GM19463 (cell line): ENCODE measurements around the gene TRPM2.

Source experiments
- ATAC-seq: cut with Tn5 transposase; IDR thresholded peaks from one replicate; pipeline ENCODE4 v1.9.1; 2021; ENCODE audit warnings: mild to moderate bottlenecking, moderate library complexity; ENCODE audit not compliant: unreplicated experiment

The TRPM2 gene

GRCh38 chr21:44439211-44439600, 85.8 kb downstream of the TRPM2 start:
- ATAC-seq = no peak

GRCh38 chr21:44440241-44441040, 87.0 kb downstream of the TRPM2 start:
- ATAC-seq = no peak

- ATAC-seq = no peak
These were observed 87.6 kb downstream of the TRPM2 start for GRCh38 chr21:44441041-44441400.

- ATAC-seq = no peak
These were observed 88.3 kb downstream of the TRPM2 start for GRCh38 chr21:44441581-44442265.

GRCh38 chr21:44442266-44443125, 89.1 kb downstream of the TRPM2 start:
- no peak for ATAC-seq

- ATAC-seq = no peak
These were observed 90.0 kb downstream of the TRPM2 start for GRCh38 chr21:44443291-44443890.

- ATAC-seq = no peak
These were observed 90.5 kb downstream of the TRPM2 start for GRCh38 chr21:44443891-44444285.

- no peak for ATAC-seq
These were observed 91.0 kb downstream of the TRPM2 start for GRCh38 chr21:44444286-44444931.

- no peak for ATAC-seq
These were observed 91.9 kb downstream of the TRPM2 start for GRCh38 chr21:44445145-44445812.

GRCh38 chr21:44448651-44449131, 95.3 kb downstream of the TRPM2 start:
- ATAC-seq = no peak

GRCh38 chr21:44449473-44450363, 96.3 kb downstream of the TRPM2 start:
- ATAC-seq = no peak

- ATAC-seq = no peak
These were observed 97.0 kb downstream of the TRPM2 start for GRCh38 chr21:44450402-44450801.

GRCh38 chr21:44450999-44451398, 97.6 kb downstream of the TRPM2 start:
- no peak for ATAC-seq

GRCh38 chr21:44453120-44453519, 99.7 kb downstream of the TRPM2 start:
- no peak for ATAC-seq

GRCh38 chr21:44454058-44454457, 100.6 kb downstream of the TRPM2 start:
- ATAC-seq = no peak

- no peak for ATAC-seq
These were observed 101.5 kb downstream of the TRPM2 start, which contains the start of gene LRRC3 for GRCh38 chr21:44454747-44455523. Gene LRRC3, plus strand, starts transcription at chr21:44455510. Its CDS starts 1,135 bp downstream, at chr21:44456645.

GRCh38 chr21:44455524-44456213, 102.2 kb downstream of the TRPM2 start:
- no peak for ATAC-seq
